UCSD-AML1 (cell line): ENCODE data around the gene CDKN1C.
A peak's percentile ranks its signal among the peaks of the same experiment; 100 is the strongest.
"Not testable (repeated sequence)": the region's sequence is repeated elsewhere in the genome, so short reads cannot be mapped to it uniquely, and the experiment has no call there.

ENCODE experiments used
- DNase-seq: peaks from one replicate; lab custom pipeline; 2025; ENCODE audit not compliant: unreplicated experiment; lab: John Stamatoyannopoulos, UW

Gene CDKN1C

DNA sequence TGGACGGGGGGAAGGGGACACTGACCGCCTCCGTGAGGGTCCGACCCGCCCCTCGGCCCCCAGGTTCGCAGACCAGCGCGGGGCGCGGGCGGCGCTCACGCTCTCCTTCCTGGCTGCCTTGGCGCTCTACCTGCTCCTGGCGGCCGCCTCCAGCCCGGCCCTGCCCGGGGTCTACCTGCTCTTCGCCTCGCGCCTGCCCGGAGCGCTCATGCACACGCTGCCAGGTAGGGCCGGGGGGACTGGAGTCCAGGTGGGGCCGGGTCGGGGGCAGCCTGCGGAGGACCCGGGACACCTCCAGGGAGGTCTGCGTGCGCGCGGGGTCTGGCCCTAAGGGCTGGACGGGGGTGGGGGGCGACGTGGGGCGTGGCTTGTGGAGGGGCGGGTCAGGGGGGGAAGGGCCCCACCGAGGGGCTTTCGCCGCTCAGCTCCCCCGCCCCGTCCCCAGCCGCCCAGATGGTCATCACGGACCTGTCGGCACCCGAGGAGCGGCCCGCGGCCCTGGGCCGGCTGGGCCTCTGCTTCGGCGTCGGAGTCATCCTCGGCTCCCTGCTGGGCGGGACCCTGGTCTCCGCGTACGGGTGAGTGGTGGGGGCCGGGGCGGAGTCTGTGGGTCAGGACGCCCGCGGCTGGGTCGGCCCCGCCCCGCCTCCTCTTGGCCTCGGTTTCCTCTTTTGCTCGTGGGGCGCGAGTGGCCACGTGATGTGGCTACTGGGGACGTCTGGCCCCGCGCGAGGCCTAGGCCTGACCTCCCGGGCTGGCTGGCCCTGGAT, 23.7 kb upstream of the CDKN1C start:
- no peak for DNase-seq

DNA sequence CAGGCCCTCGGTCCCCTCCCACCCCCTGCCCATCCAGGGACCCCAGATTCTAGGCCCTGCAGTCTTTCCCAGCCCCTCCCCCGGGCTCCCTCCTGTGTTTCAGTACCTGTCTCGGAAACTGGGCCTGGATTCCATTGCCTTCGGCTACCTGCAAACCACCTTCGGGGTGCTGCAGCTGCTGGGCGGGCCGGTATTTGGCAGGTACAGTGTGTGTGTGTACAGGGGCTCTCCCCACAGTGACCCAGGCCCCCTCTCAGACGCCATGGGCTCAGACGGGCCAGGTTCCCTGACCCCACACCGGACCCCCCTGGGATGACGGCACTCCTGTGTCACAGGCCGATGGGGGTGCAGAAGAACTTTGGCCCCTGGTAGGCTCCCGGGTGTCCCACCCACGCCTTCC, 22.6 kb upstream of the CDKN1C start:
- no peak for DNase-seq

DNA sequence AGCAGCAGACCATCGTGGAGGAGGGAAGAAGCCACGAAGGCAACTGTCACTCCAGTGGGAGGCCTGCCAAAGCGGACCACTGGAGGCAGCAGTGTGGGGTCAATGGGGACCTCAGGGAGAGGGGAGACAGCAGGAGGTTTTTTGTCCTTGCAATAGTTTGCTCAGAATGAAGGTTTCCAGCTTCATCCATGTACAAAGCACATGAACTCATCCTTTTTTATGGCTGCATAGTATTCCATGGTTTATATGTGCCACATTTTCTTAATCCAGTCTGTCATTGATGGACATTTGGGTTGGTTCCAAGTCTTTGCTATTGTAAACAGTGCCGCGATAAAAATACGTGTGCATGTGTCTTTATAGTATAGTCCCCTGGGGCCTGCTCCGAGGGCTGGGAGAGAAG, 19.7 kb upstream of the CDKN1C start:
- not testable (repeated sequence) for DNase-seq

- DNase-seq = no peak
Measured at GRCh38 chr11:2904153-2905052, 18.8 kb upstream of the CDKN1C start.

DNA sequence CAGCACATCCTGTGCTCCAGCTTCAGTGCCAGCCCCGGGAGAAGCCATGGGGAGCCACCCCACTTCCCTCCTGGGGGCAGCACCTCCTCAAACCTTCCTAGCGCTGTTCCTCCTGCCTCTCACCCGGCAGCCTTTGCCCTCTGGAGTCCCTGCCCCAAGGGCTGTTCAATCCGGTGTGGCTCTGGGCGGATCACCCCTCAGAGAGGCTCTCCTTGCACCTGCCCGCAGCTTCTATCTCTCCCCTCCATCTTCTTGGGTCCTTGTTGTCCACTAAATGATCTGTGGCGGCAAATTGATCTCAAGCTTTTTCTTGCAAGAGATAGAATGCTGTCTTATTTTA, 18.1 kb upstream of the CDKN1C start:
- DNase-seq = no peak

DNA sequence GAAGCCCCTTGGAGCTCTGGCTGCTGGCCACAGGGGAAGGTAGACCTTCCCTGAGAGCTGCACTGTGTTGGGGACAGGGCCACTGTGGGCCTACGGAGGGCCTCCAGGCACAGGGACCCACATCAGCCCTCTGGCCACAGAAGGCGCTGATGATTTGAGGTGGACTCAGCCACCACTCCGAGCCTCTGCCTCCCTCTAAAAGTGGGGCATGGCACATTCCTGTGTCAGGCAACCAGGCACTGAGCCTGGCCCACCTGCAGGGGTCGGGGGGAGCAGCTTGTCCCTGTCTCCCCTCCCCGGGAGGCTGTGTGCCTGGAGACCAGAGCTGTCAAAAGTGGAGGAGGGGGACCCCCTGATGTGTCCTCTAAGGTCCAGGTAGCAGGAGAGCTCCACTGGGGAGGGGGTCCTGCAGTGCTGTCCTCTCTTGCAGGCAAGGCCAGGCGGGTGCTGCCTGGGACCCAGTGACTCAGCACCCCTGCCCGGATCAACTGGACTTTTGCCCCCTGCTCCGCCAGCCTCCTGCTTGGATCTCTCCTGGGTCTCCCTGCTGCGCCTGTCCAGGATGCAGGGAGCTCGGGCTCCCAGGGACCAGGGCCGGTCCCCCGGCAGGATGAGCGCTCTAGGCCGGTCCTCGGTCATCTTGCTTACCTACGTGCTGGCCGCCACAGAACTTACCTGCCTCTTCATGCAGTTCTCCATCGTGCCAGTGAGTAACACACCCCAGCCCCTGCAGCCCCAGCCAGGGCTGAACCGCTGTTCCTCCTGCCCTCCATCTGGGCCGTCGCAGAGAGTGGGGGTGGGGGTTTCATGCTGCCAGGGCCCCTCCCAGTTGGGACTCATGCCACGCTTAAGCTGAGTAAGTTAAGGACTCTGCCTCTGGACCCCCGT, 17.5 kb upstream of the CDKN1C start:
- no peak for DNase-seq

DNA sequence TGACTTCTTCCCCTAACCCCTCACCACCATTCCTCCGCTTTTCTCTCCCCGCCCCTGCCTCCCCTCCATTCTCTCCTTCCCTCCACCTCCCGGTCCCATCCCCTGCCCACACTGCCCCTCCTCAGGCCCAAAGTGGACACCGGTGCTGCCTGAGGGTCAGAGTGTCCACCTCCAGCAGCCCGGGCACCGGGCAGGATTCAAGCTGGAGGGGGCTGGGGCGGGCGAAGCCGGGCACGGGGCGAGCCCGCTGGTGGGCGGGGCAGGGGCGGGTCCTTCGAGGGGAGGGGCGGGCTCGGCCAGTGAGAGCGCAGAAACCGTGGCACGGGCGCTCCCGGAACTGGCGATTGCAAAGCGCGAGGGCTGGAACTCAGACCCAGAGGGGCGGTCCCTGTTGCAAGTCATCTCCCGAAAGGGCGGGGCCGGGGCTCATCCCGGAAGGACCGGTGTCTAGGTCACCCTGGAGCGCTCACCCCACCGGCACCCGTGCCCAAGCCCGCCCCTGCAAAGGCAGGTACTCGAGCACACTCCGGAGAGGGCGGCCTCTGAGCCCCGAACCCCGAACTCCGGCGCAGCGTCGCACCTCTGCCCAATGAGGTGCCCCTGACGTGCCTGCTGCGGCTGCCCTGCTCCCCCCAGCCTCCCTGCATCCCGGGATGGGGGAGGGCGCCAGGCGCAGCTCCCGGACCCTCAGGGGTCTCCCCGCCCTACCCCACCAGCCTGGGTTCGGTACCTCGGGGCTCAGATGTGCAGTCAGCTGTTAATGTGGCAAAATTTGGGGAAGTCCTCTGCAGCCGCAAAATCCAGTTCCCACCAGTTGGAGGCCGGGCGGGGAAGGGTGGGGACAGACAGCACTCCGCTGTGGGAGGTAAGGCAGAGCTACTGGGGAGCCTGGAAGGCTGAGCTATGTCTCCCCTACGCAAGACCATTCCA, 16.5 kb upstream of the CDKN1C start:
- DNase-seq = peak; percentile 89

GRCh38 chr11:2901196-2901796, 15.7 kb upstream of the CDKN1C start:
- no peak for DNase-seq

- DNase-seq = peak; percentile 70
Measured at GRCh38 chr11:2899080-2899783, 13.7 kb upstream of the CDKN1C start.

DNA sequence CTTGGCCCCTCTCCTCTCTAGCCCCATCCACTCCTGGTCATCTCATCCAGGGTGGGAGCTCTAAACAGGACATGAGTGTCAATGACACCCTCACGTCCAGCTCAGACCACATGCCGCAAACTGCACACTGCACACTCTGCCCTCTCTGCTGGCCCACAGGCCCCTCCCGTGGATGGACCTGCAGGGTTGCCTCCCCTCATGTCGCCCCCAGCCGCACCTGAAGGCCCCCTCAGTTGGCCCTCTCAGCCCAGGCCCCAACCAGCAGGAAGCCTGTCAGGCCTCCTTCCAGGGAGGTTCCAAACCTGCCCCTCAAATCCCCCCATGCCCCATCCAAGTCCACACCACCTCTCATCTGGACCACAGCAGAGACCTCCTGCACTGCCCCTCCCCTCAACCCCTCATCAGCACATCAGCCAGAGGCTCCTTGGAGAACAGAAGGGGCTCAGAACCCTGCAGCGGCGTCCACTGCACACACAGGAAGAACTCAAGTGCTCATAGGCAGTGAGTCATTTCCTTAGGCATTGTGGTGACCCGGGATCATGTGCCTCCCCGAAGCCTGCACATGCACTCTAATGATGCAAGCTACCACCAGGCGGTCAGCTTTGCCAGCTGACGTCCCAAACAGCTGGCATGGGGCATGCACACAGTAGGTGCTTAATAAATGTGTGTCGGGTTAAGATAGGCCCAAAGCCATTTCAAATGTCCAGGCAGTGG, 12.9 kb upstream of the CDKN1C start:
- DNase-seq = peak; percentile 78

DNA sequence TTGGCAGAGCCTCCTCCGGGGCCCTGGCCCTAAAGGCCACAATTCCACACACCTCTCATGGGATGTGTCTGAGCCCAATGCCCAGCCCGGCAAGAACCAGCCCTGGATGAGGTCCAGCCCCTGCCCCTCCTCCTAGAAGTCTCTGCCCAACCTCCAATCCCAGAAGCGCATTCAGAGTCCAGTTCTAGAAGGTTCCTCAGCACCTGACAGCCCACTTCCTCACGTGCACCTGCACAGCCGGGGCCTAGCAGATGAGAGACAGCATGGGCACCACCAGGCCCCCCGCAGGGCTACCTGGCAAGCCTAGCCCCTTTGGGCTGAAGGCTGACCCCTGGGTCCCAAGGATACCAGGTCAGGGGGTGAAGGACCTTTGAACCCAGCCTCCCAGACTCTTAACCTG, 11.5 kb upstream of the CDKN1C start:
- DNase-seq = no peak

- no peak for DNase-seq
Measured at GRCh38 chr11:2896047-2896446, 10.5 kb upstream of the CDKN1C start.

DNA sequence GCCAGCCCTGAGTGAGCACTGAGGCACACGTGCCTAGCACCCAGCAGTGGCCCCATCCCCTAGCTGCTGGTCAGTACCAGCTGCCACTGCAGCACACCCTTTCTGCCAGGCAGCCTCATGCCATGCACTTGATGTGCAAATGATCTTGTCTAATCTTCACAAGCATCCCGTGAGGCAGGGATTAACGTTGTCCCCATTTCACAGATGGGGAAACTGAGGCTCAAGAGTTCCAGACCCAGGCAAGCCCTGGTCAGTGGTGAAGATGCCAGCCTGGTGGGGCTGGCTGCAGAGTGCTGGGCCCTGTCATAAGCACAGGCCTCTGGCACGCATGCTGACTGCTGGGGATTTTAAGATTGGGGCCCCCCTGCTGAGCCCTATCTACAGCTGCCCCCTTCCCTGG, 8.4 kb upstream of the CDKN1C start:
- DNase-seq = no peak

DNA sequence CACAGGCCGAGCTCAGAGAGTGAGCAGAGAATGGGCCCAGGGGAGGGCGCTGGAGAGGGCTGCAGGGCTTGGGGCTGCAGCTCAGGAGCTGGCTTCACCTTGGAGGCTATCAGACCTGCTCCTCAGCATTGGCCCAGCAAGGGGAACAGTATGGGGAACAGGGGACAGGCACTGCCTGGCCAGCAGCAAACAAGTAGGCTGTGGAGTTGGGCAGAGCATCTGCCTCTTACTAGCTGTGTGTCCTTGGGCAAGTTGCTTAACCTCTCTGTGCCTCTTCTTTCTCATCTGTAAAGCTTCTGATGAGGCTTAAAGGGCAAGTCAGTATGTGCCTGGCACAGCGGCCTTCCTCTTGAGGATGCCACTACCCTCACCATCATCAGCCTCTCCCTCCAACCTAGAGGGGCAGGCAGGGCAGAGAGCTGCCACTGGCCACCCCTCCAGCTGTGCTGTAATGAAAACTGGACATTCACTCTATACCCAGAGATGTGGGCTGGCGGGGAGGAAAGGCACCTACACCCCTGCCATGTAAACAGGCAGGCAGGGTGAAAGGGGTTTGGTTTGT, 7.5 kb upstream of the CDKN1C start:
- DNase-seq = no peak

- DNase-seq = peak; percentile 87
Measured at GRCh38 chr11:2892215-2892966, 6.8 kb upstream of the CDKN1C start.

- DNase-seq = peak; percentile 32
Measured at GRCh38 chr11:2891326-2892214, 6.0 kb upstream of the CDKN1C start.
